Measurements from ENCODE around the gene UGCG.
"Not testable (repeated sequence)": the region's sequence is repeated elsewhere in the genome, so short reads cannot be mapped to it uniquely, and the experiment has no call there.

The UGCG gene

DNA sequence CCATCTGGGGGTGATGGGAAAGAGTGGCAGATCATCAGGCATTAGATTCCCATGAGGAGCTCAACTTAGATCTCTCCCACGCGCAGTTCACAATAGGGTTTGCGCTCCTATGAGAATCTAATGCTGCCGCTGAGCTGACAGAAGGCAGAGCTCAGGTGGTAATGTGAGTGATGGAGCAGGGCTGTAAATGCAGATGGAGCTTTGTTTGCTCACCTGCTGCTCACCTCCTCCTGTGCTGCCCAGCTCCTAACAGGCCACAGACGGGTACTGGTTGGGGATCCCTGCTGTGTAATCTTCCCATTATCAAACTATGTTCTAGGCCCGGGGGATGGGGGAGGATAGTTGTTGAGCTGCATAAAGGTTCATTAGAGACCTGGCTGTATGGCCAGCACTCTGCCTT is 58.4 kb downstream of the UGCG start:
- no peak for DNase-seq (ENCODE audit: low spot score)

DNA sequence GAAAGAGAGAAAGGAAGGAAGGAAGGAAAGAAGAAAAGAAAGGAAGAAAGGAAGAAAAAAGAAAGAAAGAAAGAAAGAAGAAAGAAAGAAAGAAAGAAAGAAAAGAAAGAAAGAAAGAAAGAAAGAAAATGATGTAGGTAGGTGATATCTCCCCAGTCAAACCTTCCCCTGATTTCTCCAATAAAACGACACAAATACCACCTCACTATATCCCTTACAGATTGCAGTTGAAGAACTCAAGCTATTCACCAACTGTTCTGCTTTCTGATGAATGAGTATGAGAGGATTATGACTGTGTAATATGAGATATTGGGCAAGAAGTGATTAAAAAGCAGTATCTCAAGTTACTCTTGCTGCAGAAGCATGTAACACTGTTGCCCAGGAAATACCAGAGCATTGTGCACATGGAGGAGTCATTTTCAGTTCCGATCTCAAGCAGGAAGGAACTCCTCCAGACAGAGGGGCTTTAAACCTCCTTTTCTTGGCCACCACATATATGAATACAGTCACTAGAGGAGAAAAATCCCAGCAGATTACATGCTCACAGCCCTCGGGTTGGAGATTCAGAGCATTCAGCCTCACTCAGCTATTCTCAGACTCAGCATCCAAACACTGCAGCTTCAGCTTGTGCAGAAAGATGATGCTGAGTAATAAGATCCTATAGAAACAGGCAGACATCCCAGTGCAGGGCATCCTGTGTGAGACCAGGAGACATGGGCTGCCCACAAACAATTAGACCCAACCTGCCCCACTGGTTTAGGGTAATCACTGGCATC is 61.4 kb downstream of the UGCG start:
- DNase-seq (ENCODE audit: low spot score): no peak

DNA sequence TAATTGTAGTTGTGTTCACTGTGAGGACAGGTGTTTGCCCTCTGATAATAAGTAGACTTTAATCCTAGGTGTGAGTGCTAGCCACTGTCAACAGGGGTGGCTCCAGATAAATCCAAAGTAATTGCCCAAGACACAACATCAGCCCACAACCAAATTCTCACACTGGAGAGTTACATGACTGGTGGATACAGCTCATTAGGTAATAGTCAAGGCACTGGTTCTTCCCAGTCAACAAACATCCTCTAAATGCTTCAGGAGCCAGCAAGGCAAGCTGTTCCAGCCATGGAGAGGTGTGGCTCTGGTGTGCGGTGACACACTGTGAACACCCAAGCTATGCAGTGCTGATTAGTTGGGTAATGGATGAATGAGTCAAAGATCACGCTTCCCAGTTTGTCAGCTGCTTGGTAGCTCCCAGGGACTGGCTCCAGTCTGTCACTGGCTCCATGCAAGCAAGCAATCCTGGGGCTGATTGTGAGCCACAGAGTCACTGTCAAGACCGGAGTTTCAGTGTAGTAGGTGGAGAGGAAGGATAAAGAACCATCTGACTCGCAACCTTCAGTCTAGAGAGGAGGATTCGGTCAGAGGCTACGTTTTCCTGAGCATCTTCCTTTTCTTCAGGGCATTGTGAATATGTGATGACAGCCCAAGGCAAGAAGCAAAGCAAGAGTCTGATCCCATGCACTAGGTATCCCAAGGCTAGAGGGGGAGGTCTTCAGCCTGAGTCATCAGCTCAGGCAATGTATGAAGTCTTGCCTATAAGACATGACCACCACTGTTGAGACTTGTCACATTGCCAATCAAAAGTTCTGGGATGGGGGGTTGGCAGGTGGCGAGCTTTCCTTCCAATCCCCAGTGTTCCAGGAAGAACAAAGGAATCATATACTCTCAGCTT is 63.1 kb downstream of the UGCG start:
- DNase-seq (ENCODE audit: low spot score): peak; percentile 77

DNA sequence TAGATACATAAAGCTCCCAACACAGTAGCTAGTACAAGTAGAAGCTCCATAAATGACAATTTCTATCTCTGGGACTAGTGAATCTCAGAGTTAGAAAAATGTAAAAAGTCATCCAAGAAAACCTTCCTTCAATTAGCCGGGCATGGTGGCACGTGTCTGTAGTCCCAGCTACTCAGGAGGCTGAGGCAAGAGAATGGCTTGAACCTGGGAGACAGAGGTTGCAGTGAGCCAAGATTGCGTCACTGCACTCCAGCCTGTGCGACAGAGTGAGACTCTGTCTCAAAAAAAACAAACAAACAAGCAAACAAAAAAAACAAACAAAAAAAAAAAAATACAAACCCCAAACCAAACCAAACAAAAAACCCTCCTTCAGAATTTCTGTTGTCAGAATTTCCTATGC is 63.9 kb downstream of the UGCG start:
- DNase-seq (ENCODE audit: low spot score): not testable (repeated sequence)

DNA sequence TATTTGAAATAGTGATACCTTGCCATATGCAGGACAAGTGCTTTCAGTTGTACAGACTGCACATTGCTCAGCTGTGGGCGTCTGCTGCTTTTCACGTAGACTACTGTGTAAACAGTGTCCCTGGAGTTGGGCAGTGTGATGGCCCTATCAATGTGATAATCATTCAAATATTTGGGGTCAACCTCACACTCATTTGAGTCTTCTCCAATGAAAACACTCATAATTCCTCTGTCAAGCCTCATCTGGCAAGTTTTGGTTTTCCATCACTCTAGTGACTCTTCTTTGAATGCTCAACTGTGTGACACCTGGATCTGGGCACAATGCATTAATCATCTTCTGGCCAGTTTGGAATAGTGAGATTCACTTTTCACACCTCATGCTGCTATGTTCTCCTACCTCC is 64.4 kb downstream of the UGCG start:
- DNase-seq (ENCODE audit: low spot score): no peak

DNA sequence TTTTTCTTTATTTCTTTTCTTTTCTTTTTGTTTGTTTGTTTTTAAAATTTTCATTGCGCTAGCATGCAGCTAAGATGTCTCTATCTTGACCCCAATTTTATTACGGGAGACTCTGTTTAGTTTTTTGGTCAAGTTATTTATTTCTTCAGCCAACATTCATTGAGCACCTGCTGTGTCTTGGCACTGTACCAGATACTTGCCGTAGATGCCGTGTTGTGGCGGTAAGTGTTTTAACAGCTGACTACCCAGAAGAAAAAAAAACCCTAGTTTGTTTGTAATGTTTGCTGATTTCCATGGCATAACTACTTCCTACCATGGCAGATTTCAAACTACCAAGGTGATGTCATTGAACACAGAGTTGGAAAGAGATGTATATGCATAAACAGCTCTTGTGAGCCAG is 65.0 kb downstream of the UGCG start:
- DNase-seq (ENCODE audit: low spot score): peak; percentile 83

DNA sequence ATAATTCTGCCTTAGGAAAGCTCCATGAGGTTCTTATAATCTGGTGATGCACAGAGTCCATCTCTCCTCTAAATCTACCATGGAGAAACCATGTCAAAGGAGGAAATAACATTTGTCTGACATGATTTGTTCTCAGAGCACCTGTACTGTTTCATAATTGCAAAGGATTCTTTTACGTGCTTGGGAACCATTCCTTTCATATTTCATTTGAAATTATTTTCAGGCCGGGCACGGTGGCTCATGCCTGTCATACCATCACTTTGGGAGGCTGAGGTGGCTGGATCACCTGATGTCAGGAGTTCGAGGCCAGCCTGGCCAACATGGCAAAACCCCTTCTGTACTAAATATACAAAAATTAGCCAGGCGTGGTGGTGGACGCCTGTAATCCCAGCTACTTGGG is 65.4 kb downstream of the UGCG start:
- DNase-seq (ENCODE audit: low spot score): no peak

DNA sequence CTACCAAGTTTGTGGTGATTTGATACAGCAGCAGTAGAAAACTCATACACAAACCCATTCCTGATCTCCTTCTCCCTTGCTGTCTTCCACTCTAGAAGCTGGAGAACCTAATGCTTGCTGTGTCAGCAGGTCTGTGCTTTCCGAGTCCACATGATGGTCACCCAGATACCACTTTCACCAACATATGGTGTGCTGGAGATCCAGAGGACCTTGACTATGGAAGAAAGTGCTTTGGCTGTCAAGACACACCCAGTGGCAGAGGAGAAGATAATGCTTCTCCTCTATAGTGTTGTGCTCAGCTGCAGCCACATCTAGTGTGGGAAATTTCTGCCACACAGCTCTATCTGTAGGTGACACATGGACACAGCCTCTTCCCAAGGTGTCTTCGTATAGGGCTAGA is 67.4 kb downstream of the UGCG start:
- DNase-seq (ENCODE audit: low spot score): no peak

DNA sequence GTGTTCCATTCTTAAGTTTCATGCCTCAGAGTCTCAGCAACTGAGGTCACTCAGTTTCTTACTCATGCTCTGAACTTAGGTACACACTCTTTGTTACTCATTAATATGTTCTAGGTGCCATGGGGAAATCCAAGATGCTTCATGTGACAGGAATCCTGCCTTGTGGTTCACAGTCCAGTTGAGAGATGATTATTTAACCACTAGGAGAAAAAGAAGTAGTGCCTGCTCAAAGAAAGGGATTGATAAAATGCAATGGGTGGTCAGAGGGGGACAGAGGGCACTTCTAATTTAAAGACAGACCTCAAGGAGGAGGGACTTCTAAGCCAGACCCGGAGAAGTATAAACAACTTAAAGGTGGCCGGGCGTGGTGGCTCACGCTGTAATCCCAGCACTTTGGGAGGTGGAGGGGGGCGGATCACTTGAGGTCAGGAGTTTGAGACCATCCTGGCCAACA is 69.0 kb downstream of the UGCG start:
- DNase-seq (ENCODE audit: low spot score): peak; percentile 78

DNA sequence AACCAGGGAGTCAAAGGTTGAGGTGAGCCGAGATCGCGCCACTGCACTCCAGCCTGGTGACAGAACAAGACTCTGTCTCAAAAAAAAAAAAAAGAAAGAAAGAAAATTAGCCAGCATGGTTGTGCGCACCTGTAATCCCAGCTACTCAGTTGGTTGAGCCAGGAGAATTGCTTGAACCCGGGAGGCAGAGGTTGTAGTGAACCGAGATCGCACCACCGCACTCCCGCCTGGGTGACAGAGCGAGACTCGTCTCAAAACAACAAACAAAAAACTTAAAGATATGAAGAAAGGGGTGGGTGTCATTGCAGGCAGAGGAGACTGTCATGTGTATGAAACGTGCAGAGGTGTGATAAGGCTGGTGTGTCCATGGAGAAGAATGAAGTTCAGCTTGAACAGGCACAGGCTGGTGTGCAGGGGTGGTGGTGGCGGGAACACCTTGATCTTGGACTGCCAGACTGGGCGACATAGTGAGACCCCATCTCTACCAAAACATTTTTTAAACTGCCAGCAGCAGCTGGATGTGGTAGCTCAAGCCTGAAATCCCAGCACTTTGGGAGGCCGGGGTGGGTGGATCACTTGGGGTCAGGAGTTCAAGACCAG is 69.6 kb downstream of the UGCG start:
- DNase-seq (ENCODE audit: low spot score): no peak

DNA sequence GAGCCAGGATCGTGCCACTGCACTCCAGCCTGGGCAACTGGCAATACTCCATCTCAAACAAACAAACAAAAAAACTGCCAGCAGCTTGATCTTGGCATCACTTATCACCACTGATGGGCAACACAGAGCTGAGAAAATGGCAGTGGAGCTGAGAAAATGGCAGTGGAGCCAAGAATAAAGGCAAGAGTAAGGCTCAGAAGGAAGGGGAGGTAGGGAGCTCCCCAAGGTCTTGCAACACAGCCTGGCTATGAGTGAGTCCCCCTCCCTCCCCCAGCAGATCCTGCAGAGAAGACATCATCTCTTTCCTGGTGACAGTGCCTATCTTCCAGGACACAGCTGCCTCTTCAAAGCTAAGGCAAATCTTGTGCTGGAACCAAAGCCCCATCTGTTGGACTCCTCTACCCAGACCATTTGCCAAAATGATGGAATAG is 70.3 kb downstream of the UGCG start:
- DNase-seq (ENCODE audit: low spot score): no peak

DNA sequence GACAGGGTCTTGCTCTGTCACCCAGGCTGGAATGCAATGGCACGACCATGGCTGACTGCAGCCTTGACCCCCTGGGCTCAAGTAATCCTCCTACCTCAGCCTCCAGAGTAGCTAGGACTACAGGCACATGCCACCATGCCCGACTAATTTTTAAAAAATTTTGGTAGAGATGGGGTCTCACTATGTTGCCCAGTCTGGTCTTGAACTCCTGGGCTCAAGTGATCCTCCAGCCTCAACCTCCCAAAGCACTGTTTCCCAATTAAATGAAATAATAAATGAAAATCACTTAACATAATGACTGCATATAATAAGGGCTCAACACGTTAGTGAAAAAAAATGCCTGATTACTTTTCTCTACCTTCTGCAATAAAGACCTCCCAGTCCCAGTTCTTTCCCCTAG is 71.0 kb downstream of the UGCG start:
- DNase-seq (ENCODE audit: low spot score): no peak

DNA sequence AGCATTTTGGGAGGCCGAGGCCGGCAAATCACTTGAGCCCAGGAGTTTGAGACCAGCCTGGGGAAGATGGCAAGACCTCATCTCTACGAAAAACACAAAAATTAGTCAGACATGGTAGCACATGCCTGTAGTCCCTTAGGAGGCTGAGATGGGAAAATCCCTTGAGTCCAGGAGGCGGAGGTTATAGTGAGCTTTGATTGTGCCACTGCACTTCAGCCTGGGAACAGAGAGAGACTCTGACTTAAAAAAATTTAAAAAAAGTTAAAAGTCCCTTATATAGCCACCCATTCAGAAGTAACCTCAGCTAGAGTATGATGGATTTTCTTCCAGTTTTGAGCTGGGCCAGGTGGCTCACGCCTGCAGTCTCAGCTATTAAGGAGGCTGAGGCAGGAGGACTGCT is 72.4 kb downstream of the UGCG start:
- DNase-seq (ENCODE audit: low spot score): no peak

DNA sequence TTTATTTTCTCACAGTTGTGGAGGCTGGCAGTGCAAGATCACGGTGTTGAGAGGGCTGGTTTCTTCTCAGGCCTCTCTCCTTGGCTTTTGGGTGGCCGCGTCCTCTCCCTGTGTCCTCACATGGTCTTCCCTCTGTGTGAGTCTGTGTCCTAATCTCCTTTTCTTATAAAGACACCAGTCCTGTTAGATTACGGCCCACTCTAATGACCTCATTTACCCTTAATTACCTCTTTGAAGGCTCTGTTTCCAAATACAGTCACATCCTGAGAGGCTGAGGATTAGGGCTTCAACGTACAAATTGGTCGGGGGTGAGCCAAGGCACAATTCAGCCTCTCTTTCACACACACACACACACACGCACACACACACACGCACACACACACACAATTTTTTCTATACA is 73.0 kb downstream of the UGCG start:
- no peak for DNase-seq (ENCODE audit: low spot score)

DNA sequence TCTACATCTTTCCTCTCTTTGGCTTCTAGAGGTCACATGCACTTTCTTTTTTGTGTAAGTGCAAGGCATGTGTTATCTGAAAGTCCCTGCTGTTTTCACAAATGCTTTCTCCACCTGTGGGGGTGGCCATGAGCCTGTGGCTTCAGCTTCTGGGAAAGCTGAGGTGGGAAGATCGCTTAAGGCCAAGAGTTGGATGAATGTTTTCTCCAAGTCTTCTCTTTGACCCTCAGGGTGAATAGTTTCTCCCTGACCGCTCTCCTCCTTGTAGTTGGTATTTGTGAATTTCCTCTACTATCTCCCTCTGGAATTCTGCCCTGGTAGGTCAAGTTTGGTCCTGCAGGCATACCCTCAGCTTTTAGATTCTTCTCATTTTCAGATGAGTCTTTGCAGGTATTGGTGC is 74.2 kb downstream of the UGCG start:
- no peak for DNase-seq (ENCODE audit: low spot score)

DNA sequence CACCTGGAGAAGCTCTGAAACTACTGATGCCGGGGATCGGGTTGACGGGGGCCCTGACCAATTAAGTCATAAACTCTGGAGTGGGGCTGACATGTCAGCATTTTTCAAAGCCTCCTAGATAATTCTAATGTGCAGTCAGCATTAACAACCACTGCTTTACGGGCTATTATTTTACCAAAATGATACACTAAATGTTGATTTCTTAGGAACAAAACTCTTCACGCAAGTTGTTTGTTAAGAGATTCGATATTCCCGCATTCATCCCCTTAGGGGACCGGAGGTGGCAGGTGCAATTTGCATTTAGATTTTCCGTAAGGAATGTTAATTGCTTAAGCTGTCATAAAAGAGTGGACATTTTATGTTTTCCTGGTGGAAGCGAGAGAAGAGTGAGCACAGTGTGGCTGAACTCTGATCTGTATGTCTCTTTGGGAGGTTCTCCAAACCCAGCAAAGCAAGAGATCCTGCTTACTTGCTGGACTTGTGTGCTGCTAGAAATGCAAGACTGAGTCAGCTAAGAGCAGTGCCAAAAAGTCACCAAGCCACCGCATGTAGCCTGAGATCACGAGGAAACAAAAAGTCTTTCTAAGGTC is 77.6 kb downstream of the UGCG start:
- DNase-seq (ENCODE audit: low spot score): peak; percentile 45

DNA sequence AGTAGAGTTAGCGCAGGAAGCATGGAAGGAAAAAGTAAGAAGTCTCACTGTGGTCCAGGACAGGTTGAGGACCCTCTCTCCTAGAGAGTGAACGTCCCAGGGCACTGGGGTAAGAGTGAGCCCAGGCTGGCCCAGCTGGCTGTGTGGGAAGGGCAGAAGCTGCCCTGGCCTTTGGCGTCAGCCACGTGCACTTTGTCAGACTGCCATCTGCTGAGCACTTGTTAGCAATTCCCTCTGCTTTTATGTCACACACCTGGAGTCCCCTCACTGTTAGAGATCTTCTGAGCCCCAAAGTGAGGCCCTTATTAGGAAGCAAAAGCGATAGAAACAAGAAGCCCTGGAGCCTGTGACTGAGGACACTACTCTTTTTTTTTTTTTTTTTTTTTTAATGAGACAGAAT is 79.1 kb downstream of the UGCG start:
- no peak for DNase-seq (ENCODE audit: low spot score)

DNA sequence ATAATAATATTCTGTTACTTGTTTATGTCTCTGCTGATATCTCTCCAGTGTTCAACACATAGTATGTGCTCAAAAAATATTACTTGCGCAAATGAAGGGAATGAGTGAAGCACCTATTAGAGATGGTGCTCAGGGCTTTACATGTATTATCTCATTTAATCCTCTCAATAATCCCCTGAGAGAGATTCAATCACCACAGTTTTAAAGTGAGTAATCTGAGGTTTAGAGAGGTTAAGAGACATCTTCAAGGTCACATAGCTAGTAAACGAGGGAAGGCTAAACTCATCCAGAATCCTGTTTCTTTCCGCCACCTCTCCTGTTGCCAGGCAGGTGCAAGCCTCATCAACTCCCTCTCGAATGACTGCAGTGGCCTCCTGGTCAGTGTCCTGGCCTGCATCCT is 82.0 kb downstream of the UGCG start:
- no peak for DNase-seq (ENCODE audit: low spot score)

DNA sequence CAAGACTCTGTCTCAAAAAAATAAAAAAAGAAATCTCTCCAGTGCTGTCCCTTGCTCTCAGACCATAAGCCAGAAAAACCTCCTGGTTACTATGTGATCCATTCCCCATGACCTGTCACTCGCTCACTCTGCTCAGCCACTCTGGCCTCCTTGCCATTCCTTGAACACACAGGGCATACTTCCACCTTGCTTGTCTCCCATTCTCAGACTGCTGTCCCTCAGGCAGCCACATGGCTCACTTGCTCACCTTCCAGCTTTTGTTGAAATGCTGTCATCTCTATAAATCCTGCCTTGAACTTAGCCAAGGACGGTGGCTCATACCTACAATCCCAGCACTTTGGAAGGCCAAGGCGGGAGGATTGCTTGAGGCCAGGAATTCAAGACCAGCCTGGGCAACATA is 82.9 kb downstream of the UGCG start:
- no peak for DNase-seq (ENCODE audit: low spot score)

DNA sequence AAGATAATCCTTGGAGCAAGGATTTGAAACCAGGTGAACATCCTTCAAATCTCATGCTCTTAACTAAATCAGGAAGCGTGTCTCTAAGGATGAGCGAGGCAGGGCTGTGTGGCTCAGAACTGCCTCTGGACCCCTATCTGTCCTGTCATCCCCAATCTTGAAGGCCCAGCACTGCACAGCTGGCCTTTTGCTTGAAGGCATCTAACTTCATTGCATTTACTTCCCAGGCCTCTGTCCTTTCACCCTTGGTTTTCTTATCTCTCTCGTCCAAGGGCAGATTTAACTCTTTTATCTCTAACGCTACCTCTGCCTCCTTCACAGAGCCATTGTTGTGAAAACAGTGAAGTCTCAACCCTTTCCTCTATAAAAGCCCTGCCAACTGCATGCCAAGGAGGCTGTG is 83.8 kb downstream of the UGCG start:
- no peak for DNase-seq (ENCODE audit: low spot score)

DNA sequence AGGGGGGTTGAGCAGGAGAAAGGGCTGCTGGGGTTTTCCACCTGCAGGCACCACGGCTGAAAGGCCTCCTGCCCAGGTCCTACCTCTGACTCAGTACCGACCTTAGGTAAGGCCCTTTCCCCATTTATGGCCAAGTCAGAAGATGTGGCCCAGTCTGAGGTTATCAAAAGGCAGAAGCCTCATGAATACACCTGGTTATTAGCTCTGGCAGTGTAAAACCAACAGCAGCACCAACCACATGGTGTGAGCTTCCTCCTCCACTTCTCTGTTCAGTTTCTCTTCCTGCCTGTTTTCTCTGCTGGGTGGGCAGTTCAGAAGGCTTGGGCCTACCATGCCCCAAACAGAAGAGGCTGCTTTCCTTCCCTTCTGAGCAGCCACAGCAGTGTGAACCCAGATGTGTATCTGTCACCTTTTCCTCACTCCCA is 86.9 kb downstream of the UGCG start:
- no peak for DNase-seq (ENCODE audit: low spot score)

DNA sequence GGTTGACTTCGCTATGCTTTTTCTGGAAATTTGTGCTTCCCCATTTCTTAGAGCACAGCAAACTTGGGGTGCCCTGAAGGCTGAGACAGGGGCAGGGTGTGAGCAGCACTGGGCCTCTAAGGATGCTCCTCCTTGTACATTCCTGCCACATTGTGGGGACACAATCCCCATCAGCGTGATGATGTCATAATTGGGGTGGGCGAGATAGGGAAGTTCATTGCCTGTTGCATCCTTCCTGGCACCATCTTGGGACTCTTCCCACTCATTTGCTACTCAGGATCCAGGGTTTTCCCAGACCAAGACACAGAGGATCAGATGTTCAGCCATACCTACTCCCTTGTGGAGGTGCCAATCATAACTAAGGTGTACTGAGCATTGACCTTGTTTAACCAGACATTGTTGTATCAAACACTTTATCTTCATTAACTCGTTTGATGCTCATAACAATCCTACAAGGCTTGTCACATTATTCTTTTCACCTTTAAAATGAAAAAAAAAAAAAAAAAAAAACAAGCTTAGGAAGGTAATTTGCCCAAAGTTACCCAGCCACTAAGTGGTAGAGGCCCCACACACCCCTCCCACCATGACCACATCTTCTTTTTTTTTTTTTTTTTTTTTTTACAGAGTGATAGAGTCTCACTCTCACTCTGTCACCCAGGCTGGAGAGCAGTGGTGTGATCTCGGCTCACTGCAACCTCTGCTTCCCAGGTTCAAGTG is 87.6 kb downstream of the UGCG start:
- DNase-seq (ENCODE audit: low spot score): no peak

Data from LoVo (cell line).